ENCODE data around the gene MAPK9. TPM values are rescaled to one million over a fixed set of nuclear protein-coding genes. Genes with fewer than 3 reads are reported as not detected.
"Not testable (repeated sequence)": the region's sequence is repeated elsewhere in the genome, so short reads cannot be mapped to it uniquely, and the experiment has no call there.

Gene MAPK9
- total and polyA plus RNA-seq, 2 experiments from 2014 or later, result 17.8 to 31.3 TPM

DNA sequence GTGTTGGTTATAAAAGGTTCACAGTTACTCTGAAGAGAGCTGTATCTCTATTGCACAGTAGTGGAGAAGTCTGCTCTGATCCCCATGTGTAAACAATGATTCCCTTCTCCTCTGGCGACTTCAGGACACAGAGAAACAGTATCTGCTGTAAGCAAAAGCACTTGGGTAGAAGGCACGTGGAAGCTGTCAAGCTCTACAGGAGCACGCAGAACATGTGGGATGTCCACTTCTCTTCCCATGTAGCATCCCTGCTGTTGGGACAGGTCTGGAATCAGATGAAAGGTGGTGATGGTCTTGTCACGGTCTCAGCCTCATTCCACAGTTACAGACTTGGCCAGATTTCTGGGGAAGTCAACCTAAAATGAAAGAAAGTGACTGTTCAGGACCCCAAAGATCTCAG, 9.4 kb upstream of the MAPK9 start:
- no peaks in the 10 kb centered on the region for H3K79me2 ChIP-seq
- H3K4me1 ChIP-seq (ENCODE audit: insufficient read depth), result no peaks in the 10 kb centered on the region
- H4K20me1 ChIP-seq (ENCODE audit: insufficient read depth, poor library complexity, severe bottlenecking), result no peaks in the 10 kb centered on the region
- no peaks in the 10 kb centered on the region for H3K9me3 ChIP-seq (ENCODE audit: low read depth)
- TF ChIP-seq EZH2phosphoT487 (IDR thresholded peaks at IDR 0.05; ENCODE audit: low read depth, severe bottlenecking, unreplicated experiment), result no peak
- TF ChIP-seq, protein P1, sequence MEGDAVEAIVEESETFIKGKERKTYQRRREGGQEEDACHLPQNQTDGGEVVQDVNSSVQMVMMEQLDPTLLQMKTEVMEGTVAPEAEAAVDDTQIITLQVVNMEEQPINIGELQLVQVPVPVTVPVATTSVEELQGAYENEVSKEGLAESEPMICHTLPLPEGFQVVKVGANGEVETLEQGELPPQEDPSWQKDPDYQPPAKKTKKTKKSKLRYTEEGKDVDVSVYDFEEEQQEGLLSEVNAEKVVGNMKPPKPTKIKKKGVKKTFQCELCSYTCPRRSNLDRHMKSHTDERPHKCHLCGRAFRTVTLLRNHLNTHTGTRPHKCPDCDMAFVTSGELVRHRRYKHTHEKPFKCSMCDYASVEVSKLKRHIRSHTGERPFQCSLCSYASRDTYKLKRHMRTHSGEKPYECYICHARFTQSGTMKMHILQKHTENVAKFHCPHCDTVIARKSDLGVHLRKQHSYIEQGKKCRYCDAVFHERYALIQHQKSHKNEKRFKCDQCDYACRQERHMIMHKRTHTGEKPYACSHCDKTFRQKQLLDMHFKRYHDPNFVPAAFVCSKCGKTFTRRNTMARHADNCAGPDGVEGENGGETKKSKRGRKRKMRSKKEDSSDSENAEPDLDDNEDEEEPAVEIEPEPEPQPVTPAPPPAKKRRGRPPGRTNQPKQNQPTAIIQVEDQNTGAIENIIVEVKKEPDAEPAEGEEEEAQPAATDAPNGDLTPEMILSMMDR (IDR thresholded peaks at IDR 0.05; ENCODE audit: poor library complexity), result no peak
- TF ChIP-seq EZH2 (IDR thresholded peaks at IDR 0.05; ENCODE audit: borderline replicate concordance), result no peak
- no peaks in the 10 kb centered on the region for H3K36me3 ChIP-seq (replicated peaks; ENCODE audit: insufficient read depth, low read depth)
- H3K9me2 ChIP-seq (replicated peaks; ENCODE audit: insufficient read depth), result no peaks in the 10 kb centered on the region
- no peak overlapping the region for H3K4me3 ChIP-seq
- H3K27ac ChIP-seq, result no peak overlapping the region
- H3K27me3 ChIP-seq, result no peaks in the 10 kb centered on the region
- WGBS (ENCODE audit: low lambda C conversion rate, missing lambda C conversion rate), result 68% methylated on average over 4 of the region's 4 CpGs
- no peak overlapping the region for H2AFZ ChIP-seq
- no peak overlapping the region for H3K4me2 ChIP-seq
- no peak for DNase-seq (ENCODE audit: low spot score)

DNA sequence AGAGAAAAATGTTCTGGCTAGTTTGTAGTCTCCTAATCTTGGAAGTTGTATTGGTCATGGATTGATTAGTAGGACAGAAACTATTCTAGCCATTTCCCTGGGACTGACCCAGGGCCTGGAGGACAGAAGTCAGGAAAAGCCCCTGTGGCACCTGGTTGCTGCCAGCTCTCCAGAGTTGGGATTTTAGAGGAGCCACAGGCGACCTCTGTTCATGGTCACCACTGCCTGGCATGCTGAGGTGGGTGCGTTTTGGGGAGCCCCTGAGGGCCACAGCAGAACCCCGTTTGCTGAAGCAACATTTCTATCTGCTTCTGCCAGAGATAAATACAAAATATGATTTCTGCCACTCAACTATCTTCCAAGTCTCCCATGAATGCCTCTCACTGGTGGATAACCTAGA, 7.6 kb upstream of the MAPK9 start:
- no peak overlapping the region for H3K4me2 ChIP-seq
- no peaks in the 10 kb centered on the region for H3K27me3 ChIP-seq
- H4K20me1 ChIP-seq (ENCODE audit: insufficient read depth, poor library complexity, severe bottlenecking), result no peaks in the 10 kb centered on the region
- TF ChIP-seq EZH2phosphoT487 (IDR thresholded peaks at IDR 0.05; ENCODE audit: low read depth, severe bottlenecking, unreplicated experiment) (no peak), EZH2 (IDR thresholded peaks at IDR 0.05; ENCODE audit: borderline replicate concordance) (no peak)
- TF ChIP-seq, protein P1 (IDR thresholded peaks at IDR 0.05; ENCODE audit: poor library complexity), result no peak
- H3K9me3 ChIP-seq (ENCODE audit: low read depth), result no peaks in the 10 kb centered on the region
- DNase-seq (ENCODE audit: low spot score), result no peak
- 92% methylated on average over 3 of the region's 3 CpGs for WGBS (ENCODE audit: low lambda C conversion rate, missing lambda C conversion rate)
- H2AFZ ChIP-seq, result no peak overlapping the region
- no peaks in the 10 kb centered on the region for H3K4me1 ChIP-seq (ENCODE audit: insufficient read depth)
- H3K79me2 ChIP-seq, result no peaks in the 10 kb centered on the region
- no peak overlapping the region for H3K4me3 ChIP-seq
- no peak overlapping the region for H3K27ac ChIP-seq
- H3K9me2 ChIP-seq (replicated peaks; ENCODE audit: insufficient read depth), result no peaks in the 10 kb centered on the region
- no peaks in the 10 kb centered on the region for H3K36me3 ChIP-seq (replicated peaks; ENCODE audit: insufficient read depth, low read depth)

DNA sequence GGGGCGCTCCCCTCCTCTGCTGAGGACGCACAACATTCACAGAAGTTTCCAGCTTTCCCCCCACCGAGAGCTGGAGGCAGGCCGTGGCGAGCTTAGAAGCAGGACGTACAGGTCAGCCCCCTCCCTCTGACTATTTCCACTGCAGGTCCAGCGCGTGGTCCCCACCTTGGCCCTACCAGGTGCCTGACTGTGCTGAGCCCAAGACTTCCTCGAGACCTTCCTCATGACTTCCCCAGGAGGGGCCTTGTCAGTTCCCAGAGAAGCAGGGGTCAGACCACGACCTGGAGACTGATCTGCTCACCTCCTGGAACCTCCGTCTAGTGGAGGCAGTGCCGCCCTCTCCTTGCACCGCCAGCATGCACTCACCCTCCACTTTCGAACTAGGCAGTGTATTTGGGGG, 7.1 kb upstream of the MAPK9 start:
- WGBS (ENCODE audit: low lambda C conversion rate, missing lambda C conversion rate), result 93% methylated on average over 14 of the region's 14 CpGs
- H3K4me3 ChIP-seq, result not testable (repeated sequence)

DNA sequence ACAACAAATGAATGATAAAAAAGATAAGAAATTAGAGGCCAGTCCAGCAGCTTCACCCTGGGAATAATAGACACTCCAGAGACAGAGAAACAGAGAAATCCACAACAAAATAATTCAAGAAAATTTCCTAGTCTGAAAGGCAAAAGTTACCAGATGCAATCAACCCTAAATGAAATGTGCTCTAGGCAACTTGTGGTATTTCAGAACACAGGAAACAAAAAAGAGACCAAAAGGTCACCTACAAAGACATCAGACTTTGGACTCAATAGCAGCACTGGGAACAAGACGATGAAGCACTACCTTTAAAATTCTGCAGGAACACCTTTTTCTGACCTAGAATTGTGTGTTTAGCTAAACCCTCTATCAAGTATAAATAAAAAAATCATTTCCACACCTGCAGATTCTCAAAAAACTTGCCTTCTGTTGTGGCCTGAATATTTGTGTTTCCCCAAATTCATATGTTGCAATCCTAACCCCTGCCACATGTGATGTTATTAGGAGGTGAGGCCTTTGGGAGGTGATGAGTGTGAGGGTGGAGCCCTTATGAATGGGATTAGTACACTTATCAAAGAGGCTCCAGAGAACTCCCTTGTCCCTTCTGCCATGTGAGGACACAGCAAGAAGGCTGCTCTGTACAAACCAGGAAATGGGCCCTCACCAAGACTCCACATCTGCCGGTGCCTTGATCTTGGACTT, 5.9 kb upstream of the MAPK9 start:
- peaks cover 3% of the 10 kb centered on the region for H3K79me2 ChIP-seq
- no peaks in the 10 kb centered on the region for H3K9me2 ChIP-seq (replicated peaks; ENCODE audit: insufficient read depth)
- no peak overlapping the region for H3K4me3 ChIP-seq
- no peak overlapping the region for H3K27ac ChIP-seq
- DNase-seq (ENCODE audit: low spot score), result no peak
- no peaks in the 10 kb centered on the region for H3K27me3 ChIP-seq
- H3K4me1 ChIP-seq (ENCODE audit: insufficient read depth), result peaks cover 5% of the 10 kb centered on the region
- 78% methylated on average over 2 of the region's 2 CpGs for WGBS (ENCODE audit: low lambda C conversion rate, missing lambda C conversion rate)
- TF ChIP-seq, protein P1 (IDR thresholded peaks at IDR 0.05; ENCODE audit: poor library complexity), result no peak
- no peak for TF ChIP-seq EZH2 (IDR thresholded peaks at IDR 0.05; ENCODE audit: borderline replicate concordance)
- TF ChIP-seq EZH2phosphoT487 (IDR thresholded peaks at IDR 0.05; ENCODE audit: low read depth, severe bottlenecking, unreplicated experiment), result no peak
- H3K9me3 ChIP-seq (ENCODE audit: low read depth), result no peaks in the 10 kb centered on the region
- no peak overlapping the region for H3K4me2 ChIP-seq
- no peak overlapping the region for H2AFZ ChIP-seq
- H3K36me3 ChIP-seq (replicated peaks; ENCODE audit: insufficient read depth, low read depth), result no peaks in the 10 kb centered on the region
- H4K20me1 ChIP-seq (ENCODE audit: insufficient read depth, poor library complexity, severe bottlenecking), result no peaks in the 10 kb centered on the region

More for the DNA sequence above, 7.1 kb upstream of the MAPK9 start:
- H3K36me3 ChIP-seq (replicated peaks; ENCODE audit: insufficient read depth, low read depth); H3K9me3 ChIP-seq (ENCODE audit: low read depth); H2AFZ ChIP-seq; H3K27ac ChIP-seq; H3K9me2 ChIP-seq (replicated peaks; ENCODE audit: insufficient read depth); H4K20me1 ChIP-seq (ENCODE audit: insufficient read depth, poor library complexity, severe bottlenecking); H3K27me3 ChIP-seq; H3K79me2 ChIP-seq; H3K4me1 ChIP-seq (ENCODE audit: insufficient read depth); H3K4me2 ChIP-seq; DNase-seq (ENCODE audit: low spot score): not testable (repeated sequence)
